Karpas-422 (cell line): ENCODE measurements around the gene ADCY10. TPM values are rescaled to one million over a fixed set of nuclear protein-coding genes. Genes with fewer than 3 reads are reported as not detected.
A peak's percentile ranks its signal among the peaks of the same experiment; 100 is the strongest.

Source experiments
- DNase-seq: peaks from one replicate; pipeline ENCODE4 v3.0.0-alpha.2; 2015
- H2AFZ ChIP-seq: fragments of 200-600 bp; sonication (generic); 2 replicates; pipeline ENCODE4 v1.6.1; 2014; ENCODE audit warnings: antibody characterized with exemption, low read length, mixed read lengths
- H3K27ac ChIP-seq: fragments of 200-600 bp; sonication (generic); 2 replicates; pipeline ENCODE4 v1.5.1; 2014; ENCODE audit warnings: mild to moderate bottlenecking, low read length, moderate library complexity
- H3K27me3 ChIP-seq: fragments of 200-600 bp; sonication (generic); 2 replicates; pipeline ENCODE4 v1.6.1; 2014; ENCODE audit warnings: low read length, mixed read lengths
- H3K36me3 ChIP-seq: fragments of 200-600 bp; sonication (generic); 2 replicates; pipeline ENCODE4 v1.6.1; 2014; ENCODE audit warnings: low read length, mixed read lengths; ENCODE audit not compliant: insufficient read depth
- H3K4me1 ChIP-seq: fragments of 200-600 bp; sonication (generic); 2 replicates; pipeline ENCODE4 v1.6.1; 2014; ENCODE audit warnings: mild to moderate bottlenecking, low read length, mixed read lengths
- H3K4me2 ChIP-seq: fragments of 200-600 bp; sonication (generic); 2 replicates; pipeline ENCODE4 v1.6.1; 2014; ENCODE audit warnings: low read length, low read depth, mild to moderate bottlenecking; ENCODE audit not compliant: poor library complexity, severe bottlenecking
- H3K4me3 ChIP-seq: fragments of 200-600 bp; sonication (generic); 2 replicates; pipeline ENCODE4 v1.5.1; 2014; ENCODE audit warnings: mild to moderate bottlenecking, antibody characterized with exemption, low read length, mixed read lengths
- H3K79me2 ChIP-seq: fragments of 200-600 bp; sonication (generic); 2 replicates; pipeline ENCODE4 v1.6.1; 2014; ENCODE audit warnings: mild to moderate bottlenecking, low read length, mixed read lengths
- H3K9ac ChIP-seq: fragments of 200-600 bp; sonication (generic); 2 replicates; pipeline ENCODE4 v1.6.0; 2014; ENCODE audit warnings: low read length
- H3K9me2 ChIP-seq: fragments of 200-600 bp; sonication (generic), shearing (Covaris generic); replicated peaks from 2 replicates; pipeline ENCODE4 v1.6.0; 2014; ENCODE audit warnings: mild to moderate bottlenecking, low read length, moderate library complexity; ENCODE audit not compliant: insufficient read depth
- H3K9me3 ChIP-seq: fragments of 300-700, 200-600 bp; sonication (generic); 2 replicates; pipeline ENCODE4 v1.6.1; 2014; ENCODE audit warnings: low read length, mixed read lengths
- H4K20me1 ChIP-seq: fragments of 200-600 bp; sonication (generic); 2 replicates; pipeline ENCODE4 v1.6.1; 2014; ENCODE audit warnings: mild to moderate bottlenecking, antibody characterized with exemption, low read length, low read depth; ENCODE audit not compliant: insufficient read depth
- total RNA-seq: library from RNA; depleted of rRNA; stranded (reverse); fragments of >200 nt; shearing (Covaris generic); gene quantifications from 2 replicates; pipeline ENCODE4 v1.2.3, GENCODE V29; 2014; ENCODE audit warnings: low replicate concordance

The ADCY10 gene
- total RNA-seq, 1 experiment from 2014 or later: not detected

- H3K4me3 ChIP-seq: no peak overlapping the region
- H3K9me3 ChIP-seq: no peaks in the 10 kb centered on the region
- no peaks in the 10 kb centered on the region for H4K20me1 ChIP-seq
- peaks cover 61% of the 10 kb centered on the region for H3K4me1 ChIP-seq
- DNase-seq: no peak
- peaks cover 4% of the 10 kb centered on the region; the same call in 1 of the 2 replicates for H3K36me3 ChIP-seq
- no peak overlapping the region for H3K9ac ChIP-seq
- no peaks in the 10 kb centered on the region for H3K9me2 ChIP-seq
- no peak overlapping the region for H2AFZ ChIP-seq
- H3K27ac ChIP-seq: peak overlapping the region; percentile 65; the same call in 1 of the 2 replicates
- no peaks in the 10 kb centered on the region for H3K27me3 ChIP-seq
- peaks cover 82% of the 10 kb centered on the region for H3K79me2 ChIP-seq
- no peak overlapping the region for H3K4me2 ChIP-seq
Observed at GRCh38 chr1:167923324-167924056, 9.6 kb upstream of the ADCY10 start.

GRCh38 chr1:167922611-167923074 is 8.7 kb upstream of the ADCY10 start:
- peaks cover 53% of the 10 kb centered on the region for H3K4me1 ChIP-seq
- H3K4me3 ChIP-seq: no peak overlapping the region
- no peak for DNase-seq
- H3K9me3 ChIP-seq: no peaks in the 10 kb centered on the region
- peaks cover 74% of the 10 kb centered on the region for H3K79me2 ChIP-seq
- H3K27ac ChIP-seq: peak overlapping the region; percentile 17; the same call in 1 of the 2 replicates
- no peaks in the 10 kb centered on the region for H3K9me2 ChIP-seq
- H2AFZ ChIP-seq: no peak overlapping the region
- H4K20me1 ChIP-seq: no peaks in the 10 kb centered on the region
- no peak overlapping the region for H3K4me2 ChIP-seq
- H3K9ac ChIP-seq: no peak overlapping the region
- peaks cover 10% of the 10 kb centered on the region; the same call in 1 of the 2 replicates for H3K36me3 ChIP-seq
- H3K27me3 ChIP-seq: no peaks in the 10 kb centered on the region

- Histone ChIP-seq H3K4me1 (peaks cover 47% of the 10 kb centered on the region), H3K27ac (no peak overlapping the region; the same call in 1 of the 2 replicates), H3K27me3 (no peaks in the 10 kb centered on the region), H3K4me3 (no peak overlapping the region), H3K36me3 (peaks cover 12% of the 10 kb centered on the region; the same call in 1 of the 2 replicates), H3K4me2 (no peak overlapping the region), H3K9me2 (no peaks in the 10 kb centered on the region), H3K9me3 (no peaks in the 10 kb centered on the region), H3K9ac (no peak overlapping the region), H3K79me2 (peaks cover 67% of the 10 kb centered on the region), H4K20me1 (no peaks in the 10 kb centered on the region), H2AFZ (no peak overlapping the region)
- DNase-seq: no peak
Observed at GRCh38 chr1:167922023-167922422, 8.1 kb upstream of the ADCY10 start.

GRCh38 chr1:167916766-167917511 is 3.0 kb upstream of the ADCY10 start:
- no peak overlapping the region for H2AFZ ChIP-seq
- H4K20me1 ChIP-seq: no peaks in the 10 kb centered on the region
- peaks cover 16% of the 10 kb centered on the region; the same call in 1 of the 2 replicates for H3K36me3 ChIP-seq
- no peaks in the 10 kb centered on the region for H3K27me3 ChIP-seq
- H3K27ac ChIP-seq: no peak overlapping the region
- no peak overlapping the region for H3K9ac ChIP-seq
- H3K4me1 ChIP-seq: peaks cover 1% of the 10 kb centered on the region
- no peak for DNase-seq
- H3K4me3 ChIP-seq: no peak overlapping the region
- H3K79me2 ChIP-seq: peaks cover 21% of the 10 kb centered on the region
- no peaks in the 10 kb centered on the region for H3K9me2 ChIP-seq
- H3K4me2 ChIP-seq: no peak overlapping the region
- H3K9me3 ChIP-seq: no peaks in the 10 kb centered on the region

- H3K4me1 ChIP-seq: no peaks in the 10 kb centered on the region
- no peak overlapping the region for H3K9ac ChIP-seq
- no peak overlapping the region for H2AFZ ChIP-seq
- no peaks in the 10 kb centered on the region for H3K9me2 ChIP-seq
- no peaks in the 10 kb centered on the region for H3K27me3 ChIP-seq
- no peak overlapping the region for H3K4me3 ChIP-seq
- DNase-seq: no peak
- no peak overlapping the region for H3K27ac ChIP-seq
- no peaks in the 10 kb centered on the region for H3K9me3 ChIP-seq
- H3K4me2 ChIP-seq: no peak overlapping the region
- H3K79me2 ChIP-seq: peaks cover 11% of the 10 kb centered on the region; the same call in 1 of the 2 replicates
- no peaks in the 10 kb centered on the region for H4K20me1 ChIP-seq
- H3K36me3 ChIP-seq: peaks cover 16% of the 10 kb centered on the region; the same call in 1 of the 2 replicates
Observed at GRCh38 chr1:167915569-167915968, 1.6 kb upstream of the ADCY10 start.

- Histone ChIP-seq H3K4me3 (no peak overlapping the region), H4K20me1 (no peaks in the 10 kb centered on the region), H3K4me2 (no peak overlapping the region), H2AFZ (no peak overlapping the region), H3K27me3 (0 out of 2 replicates have a peak, but pooled peaks cover 2% of the 10 kb centered on the region), H3K9me3 (no peaks in the 10 kb centered on the region; the same call in 1 of the 2 replicates), H3K79me2 (no peaks in the 10 kb centered on the region), H3K27ac (no peak overlapping the region), H3K9ac (no peak overlapping the region), H3K36me3 (peaks cover 4% of the 10 kb centered on the region; the same call in 1 of the 2 replicates), H3K4me1 (no peaks in the 10 kb centered on the region), H3K9me2 (no peaks in the 10 kb centered on the region)
- no peak for DNase-seq
Observed at GRCh38 chr1:167912294-167912693, 1.6 kb downstream of the ADCY10 start.

GRCh38 chr1:167911413-167911812 is 2.5 kb downstream of the ADCY10 start:
- H3K4me1 ChIP-seq: no peaks in the 10 kb centered on the region
- H3K9ac ChIP-seq: no peak overlapping the region
- 0 out of 2 replicates have a peak, but pooled peaks cover 2% of the 10 kb centered on the region for H3K27me3 ChIP-seq
- H4K20me1 ChIP-seq: no peaks in the 10 kb centered on the region
- H3K4me2 ChIP-seq: no peak overlapping the region
- no peak overlapping the region for H3K4me3 ChIP-seq
- no peaks in the 10 kb centered on the region; the same call in 1 of the 2 replicates for H3K9me3 ChIP-seq
- H3K27ac ChIP-seq: no peak overlapping the region
- H3K36me3 ChIP-seq: no peaks in the 10 kb centered on the region
- no peak for DNase-seq
- H2AFZ ChIP-seq: no peak overlapping the region
- no peaks in the 10 kb centered on the region for H3K79me2 ChIP-seq
- H3K9me2 ChIP-seq: no peaks in the 10 kb centered on the region

- H3K79me2 ChIP-seq: no peaks in the 10 kb centered on the region
- no peaks in the 10 kb centered on the region; the same call in 1 of the 2 replicates for H3K9me3 ChIP-seq
- no peaks in the 10 kb centered on the region for H3K36me3 ChIP-seq
- H3K4me1 ChIP-seq: no peaks in the 10 kb centered on the region
- H3K27ac ChIP-seq: no peak overlapping the region
- no peak overlapping the region for H3K4me2 ChIP-seq
- 0 out of 2 replicates have a peak, but pooled peaks cover 2% of the 10 kb centered on the region for H3K27me3 ChIP-seq
- no peak for DNase-seq
- no peaks in the 10 kb centered on the region for H3K9me2 ChIP-seq
- no peak overlapping the region for H2AFZ ChIP-seq
- H3K4me3 ChIP-seq: no peak overlapping the region
- no peak overlapping the region for H3K9ac ChIP-seq
- no peaks in the 10 kb centered on the region for H4K20me1 ChIP-seq
Observed at GRCh38 chr1:167910530-167910929, 3.4 kb downstream of the ADCY10 start.
